Stimulated activated CD4-positive, alpha-beta T cell treated with anti-CD3 and anti-CD28 coated beads, Interleukin-2, amount 100 ng/mL, for 4 hours (primary cell): ENCODE data around the gene ARL17B.
"Not testable (repeated sequence)": the region's sequence is repeated elsewhere in the genome, so short reads cannot be mapped to it uniquely, and the experiment has no call there.

Experiments
- DNase-seq: peaks from one replicate; pipeline ENCODE4 v3.0.0-alpha.2; 2020; ENCODE audit warnings: low read depth

Gene ARL17B

GRCh38 chr17:46361755-46362154, at the start of gene ARL17B:
TSS of gene ARL17B (minus strand) at chr17:46361766. CDS start at chr17:46358397, 3,369 bp downstream.
- peak; percentile 91 for DNase-seq

DNA sequence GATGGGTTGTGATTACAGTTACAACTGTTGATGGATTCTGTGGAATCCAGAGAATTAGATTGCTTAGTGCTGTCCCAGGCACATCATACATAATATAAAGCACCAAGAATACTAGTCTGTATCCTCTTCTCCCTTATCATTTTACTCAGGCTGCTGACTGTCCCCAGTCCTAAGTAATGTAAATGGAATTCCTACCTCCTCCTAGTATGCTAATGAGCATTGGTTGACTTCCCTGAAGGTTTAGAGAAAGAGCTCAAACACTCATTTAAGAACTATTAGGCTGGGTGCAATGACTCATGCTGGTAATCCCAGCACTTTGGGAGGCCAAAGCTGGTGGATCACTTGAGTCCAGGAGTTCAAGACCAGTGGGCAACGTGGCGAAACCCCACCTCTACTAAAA, 48.3 kb upstream of the ARL17B start:
- not testable (repeated sequence) for DNase-seq

DNA sequence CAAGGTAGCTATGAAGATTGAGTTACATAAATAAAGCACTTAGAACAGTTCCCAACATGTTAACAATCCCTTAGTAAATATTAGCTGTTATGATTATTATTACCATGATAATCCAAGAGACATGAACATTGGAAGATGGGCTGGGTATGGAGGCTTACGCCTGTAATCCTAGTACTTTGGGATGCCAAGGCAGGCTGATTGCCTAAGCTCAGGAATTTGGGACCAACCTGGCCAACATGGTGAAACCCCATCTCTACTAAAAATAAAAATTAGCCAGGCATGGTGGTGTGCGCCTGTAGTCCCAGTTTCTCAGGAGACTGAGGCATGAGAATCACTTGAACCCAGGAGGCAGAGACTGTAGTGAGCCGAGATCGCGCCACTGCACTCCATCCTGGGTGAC, 45.6 kb upstream of the ARL17B start:
- DNase-seq = not testable (repeated sequence)

GRCh38 chr17:46401033-46401787, 39.6 kb upstream of the ARL17B start:
- DNase-seq = not testable (repeated sequence)

DNA sequence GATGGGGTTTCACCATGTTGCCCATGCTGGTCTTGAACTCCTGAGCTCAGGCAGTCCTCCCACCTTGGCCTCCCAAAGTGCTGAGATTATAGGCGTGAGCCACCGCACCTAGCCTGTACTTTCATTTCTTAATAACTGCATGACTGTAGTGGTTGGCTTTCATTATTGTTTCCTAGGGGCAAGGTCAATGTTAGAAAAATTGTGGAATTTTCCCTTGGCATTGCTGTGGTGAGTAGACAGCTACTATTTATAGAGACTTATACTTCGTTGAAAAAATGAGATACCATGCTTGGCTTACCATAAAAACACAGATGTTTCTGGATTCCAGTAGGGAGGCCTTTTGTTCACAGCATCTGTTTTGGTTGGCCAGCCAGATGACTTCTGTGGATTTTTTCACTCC, 39.0 kb upstream of the ARL17B start:
- not testable (repeated sequence) for DNase-seq

GRCh38 chr17:46399993-46400392, 38.4 kb upstream of the ARL17B start:
- not testable (repeated sequence) for DNase-seq

DNA sequence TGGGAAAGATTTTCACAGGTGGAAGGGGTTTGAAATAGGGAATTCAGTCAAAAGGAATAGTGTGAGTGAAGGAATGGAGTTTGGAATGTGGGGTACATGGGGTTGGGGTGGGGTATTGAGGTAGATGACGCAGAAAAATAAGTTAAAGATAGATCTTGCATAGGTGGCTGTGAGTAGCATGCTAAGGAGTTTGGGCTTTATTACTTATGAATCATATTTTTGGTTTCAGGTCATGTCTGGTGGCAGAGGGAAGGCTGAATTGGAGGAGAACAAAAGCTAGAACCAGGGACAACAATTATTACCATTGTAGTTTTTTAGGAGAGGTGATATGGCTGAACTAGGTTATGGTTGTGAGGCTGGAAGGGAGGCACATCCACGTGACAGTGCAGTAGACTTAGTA, 34.7 kb upstream of the ARL17B start:
- not testable (repeated sequence) for DNase-seq

DNA sequence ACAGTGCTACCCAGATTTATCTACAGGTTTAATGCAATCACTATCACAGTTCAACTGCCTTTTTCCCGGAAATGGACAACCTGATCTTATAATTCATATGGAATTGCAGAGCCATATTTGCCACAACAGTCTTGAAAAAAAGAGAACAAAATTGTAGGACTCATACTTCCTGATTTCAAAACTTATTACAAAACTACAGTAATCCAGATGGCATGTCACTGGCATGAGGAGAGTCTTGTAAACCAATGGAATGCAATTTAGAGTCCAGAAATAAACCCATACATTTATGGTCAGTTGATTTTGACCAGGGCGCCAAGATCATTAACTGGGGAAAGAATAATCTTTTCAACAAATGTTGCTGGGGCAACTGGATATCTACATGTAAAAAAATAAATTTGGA, 32.1 kb upstream of the ARL17B start:
- not testable (repeated sequence) for DNase-seq

- not testable (repeated sequence) for DNase-seq
Observed at GRCh38 chr17:46385491-46385890, 23.9 kb upstream of the ARL17B start.

- DNase-seq = not testable (repeated sequence)
Observed at GRCh38 chr17:46383118-46383517, 21.6 kb upstream of the ARL17B start.

DNA sequence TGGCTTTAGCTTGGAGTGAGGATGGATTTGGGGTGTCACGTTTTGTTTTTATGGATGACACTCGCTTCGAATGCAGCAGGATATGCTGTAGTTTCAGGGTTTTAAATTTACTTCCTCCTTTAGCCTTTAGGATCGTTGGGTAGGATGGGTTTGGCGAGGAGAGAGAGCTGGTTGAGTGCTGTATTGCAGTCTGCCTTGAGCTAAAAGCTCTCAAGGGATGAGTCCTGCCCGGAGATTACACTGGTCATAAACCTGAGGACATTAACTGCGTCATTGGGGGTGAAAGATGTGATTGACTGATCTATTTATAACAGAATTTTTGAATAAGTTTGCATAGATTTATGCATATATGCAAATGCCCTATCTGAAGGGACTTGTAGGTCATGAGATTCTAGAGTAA, 11.9 kb upstream of the ARL17B start:
- DNase-seq = not testable (repeated sequence)

DNA sequence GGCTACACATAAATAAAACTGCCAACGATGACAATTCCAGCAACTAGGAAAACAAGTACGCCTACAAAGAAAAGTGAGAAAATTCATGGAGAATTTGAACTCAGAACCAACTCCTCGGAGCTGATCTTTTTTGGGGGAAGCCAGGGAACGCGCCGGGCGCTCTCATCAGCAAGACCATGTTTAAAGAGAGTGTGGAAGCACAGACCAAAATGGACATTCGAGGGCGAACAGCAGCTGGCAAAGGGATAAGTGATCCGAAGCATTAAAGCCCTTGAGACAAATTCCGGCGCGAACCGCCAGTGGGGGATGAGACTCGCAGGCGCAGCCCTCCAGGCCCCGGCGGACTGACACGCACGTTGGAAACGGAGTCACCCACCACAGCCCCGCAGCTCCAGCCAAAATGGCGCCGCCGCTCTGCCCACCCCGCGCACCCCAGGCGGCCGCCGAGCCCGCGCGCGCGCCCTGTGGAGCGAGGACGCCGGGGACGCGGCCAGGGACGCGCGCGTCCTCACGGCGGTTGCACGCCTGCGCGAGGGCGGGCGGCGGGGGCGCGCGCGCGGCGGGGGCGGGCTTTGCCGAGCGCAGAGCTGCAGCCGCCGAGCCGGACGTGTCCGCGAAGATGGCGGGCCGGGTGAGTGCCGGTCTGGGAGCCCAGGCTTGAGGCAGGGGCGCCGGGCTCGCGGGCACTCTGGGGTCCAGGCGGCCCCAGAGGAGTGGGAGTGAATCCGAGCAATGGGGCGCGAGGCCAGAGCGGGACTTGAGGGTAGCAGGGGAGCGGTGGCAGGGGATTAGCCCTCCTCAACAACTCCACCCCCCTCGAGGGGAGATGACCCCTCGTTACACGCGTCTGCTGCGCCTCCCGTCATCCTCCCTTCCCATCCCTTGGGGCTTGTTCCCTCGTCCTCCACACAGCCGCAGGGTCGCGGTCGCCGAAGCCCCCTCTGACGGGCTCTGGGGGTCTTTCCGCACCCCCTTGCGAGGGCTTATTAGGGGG, 11.0 kb upstream of the ARL17B start:
- DNase-seq = not testable (repeated sequence)

DNA sequence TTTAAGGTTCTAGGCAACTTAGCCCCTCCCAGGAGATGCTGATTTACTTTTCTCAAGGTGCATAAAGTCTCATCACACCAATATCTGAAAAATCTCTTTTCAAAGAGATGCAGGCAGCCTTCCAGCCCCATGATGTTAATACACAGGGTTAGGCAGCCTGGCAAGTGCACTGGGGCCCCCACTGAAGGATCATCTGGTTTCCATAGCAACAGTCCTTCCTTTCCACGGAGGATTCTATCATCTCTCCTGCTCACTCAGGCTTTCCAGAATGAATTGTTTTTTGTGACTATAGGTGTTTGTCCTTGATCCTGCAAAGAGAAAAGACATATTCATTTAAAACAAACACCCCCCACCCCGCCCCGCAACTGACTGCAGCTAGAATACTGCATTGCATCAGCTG, 6.0 kb upstream of the ARL17B start:
- not testable (repeated sequence) for DNase-seq

DNA sequence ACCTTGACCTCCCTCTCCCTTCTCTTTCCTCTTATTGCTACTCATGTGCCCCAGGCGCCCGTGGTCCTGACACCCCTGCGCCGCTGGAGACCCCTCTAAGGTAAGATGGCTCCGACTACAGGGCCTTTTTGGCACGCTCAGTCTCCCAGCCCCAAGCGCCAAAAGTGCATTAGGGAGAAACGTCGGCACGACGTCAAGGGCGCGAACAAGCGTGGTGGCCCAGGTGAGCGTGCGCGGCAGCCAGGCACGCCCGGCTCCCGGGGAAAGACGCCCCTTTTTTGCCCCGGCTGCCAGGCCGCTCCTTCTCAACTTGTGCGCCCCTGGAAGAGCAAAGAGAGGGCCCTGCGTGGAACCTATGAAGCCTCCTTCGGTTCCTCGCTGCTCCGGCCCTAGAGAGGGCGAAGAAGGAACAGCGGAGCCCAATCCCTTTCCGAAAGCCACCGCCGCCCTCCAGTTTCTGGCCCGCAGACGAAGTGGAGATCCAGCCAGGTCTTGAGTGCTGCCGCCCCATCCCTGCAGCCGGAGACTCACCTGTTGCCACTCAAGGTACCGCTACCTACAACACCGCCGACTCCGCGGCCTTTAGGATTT, 326 bp downstream of the ARL17B start:
- DNase-seq = not testable (repeated sequence)

GRCh38 chr17:46353856-46354255, 7.7 kb downstream of the ARL17B start:
- not testable (repeated sequence) for DNase-seq

DNA sequence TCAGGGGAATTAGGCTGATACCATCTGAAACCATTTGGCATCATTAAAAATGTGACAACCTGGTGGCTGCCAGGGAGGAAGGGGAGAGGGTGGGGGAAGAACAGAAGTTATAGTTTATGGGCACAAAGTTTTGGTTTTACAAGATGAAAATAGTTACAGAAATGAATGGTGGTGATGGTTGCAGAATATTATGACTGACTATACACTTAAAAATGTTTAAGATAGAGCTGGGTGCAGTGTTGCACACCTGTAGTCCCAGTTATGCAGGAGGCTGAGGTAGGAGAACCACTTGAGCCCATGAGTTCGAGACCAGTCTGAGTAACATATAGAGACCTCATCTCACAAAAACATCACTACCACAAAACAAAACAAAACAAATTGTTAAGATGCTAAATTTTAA, 12.5 kb downstream of the ARL17B start:
- DNase-seq = not testable (repeated sequence)

GRCh38 chr17:46348345-46348744, 13.2 kb downstream of the ARL17B start:
- DNase-seq = not testable (repeated sequence)

DNA sequence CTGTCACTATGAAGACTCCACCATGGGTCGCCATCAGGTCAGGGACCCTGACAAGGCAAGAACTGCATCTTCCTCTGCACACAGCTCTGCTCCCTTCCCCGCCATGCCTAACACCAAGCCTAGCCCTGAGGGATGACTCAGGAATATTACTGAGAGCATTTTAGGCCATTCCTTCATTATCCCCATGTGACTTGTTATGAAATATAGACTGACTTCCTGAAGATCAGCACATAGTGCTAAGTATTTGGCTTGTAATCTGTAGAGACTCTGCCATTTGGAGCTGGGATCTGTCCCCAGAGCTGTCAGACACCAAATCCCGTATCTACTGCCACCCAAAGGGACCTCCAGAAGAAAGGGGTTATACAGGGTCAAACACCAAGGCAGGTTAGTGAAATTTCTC, 19.4 kb downstream of the ARL17B start:
- DNase-seq = not testable (repeated sequence)

DNA sequence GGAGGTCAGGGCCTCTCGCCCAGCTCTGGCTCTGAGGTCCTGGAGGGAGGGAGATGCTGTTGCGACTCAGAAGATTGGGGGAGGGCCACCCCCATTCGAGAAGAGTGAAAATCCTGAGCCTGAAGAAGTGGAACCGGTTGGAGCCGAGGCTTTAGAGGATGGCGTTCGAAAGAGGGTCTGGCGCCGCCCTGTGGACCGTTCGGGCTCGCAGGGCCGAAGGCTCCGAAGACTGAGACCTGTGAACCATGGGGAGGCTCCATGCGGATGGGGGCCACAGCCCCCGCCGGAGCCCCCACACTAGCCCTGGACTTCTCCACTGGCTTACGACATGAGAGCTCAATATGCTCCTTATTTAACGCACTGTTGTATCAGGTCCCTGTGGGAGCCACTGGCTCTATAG, 20.3 kb downstream of the ARL17B start:
- DNase-seq = not testable (repeated sequence)

- not testable (repeated sequence) for DNase-seq
Observed at GRCh38 chr17:46294831-46295230, 66.7 kb downstream of the ARL17B start, which contains the start of gene LRRC37A. TSS of gene LRRC37A (plus strand) at chr17:46295131. CDS start at chr17:46295134, 3 bp downstream.

- not testable (repeated sequence) for DNase-seq
Observed at GRCh38 chr17:46291618-46292017, 69.9 kb downstream of the ARL17B start.

- DNase-seq = not testable (repeated sequence)
Observed at GRCh38 chr17:46290906-46291546, 70.5 kb downstream of the ARL17B start.
